K562 (cell line): ENCODE measurements around the gene PIP4K2A. TPM values are rescaled to one million over a fixed set of nuclear protein-coding genes. Genes with fewer than 3 reads are reported as not detected.

ENCODE experiments used
- BCOR ChIP-seq: fragments of 450-650 bp; IDR thresholded peaks from 2 replicates; pipeline ENCODE4 v1.6.1; 2016
- CBX1 ChIP-seq: sonication (generic); IDR thresholded peaks from 2 replicates; pipeline ENCODE4 v1.6.1; 2016; ENCODE audit warnings: antibody characterized with exemption, low read depth, mild to moderate bottlenecking
- DPF2 ChIP-seq: fragments of 450-650 bp; IDR thresholded peaks from 2 replicates; pipeline ENCODE4 v1.6.1; 2016
- E2F1 ChIP-seq: sonication (generic); formaldehyde crosslinking; IDR thresholded peaks from 2 replicates; pipeline ENCODE4 v1.8.1; 2023; ENCODE audit warnings: mild to moderate bottlenecking, missing genetic modification reagents, moderate library complexity
- FOXM1 ChIP-seq, 2 experiments: fragments of 450-650 bp in 1 of 2; sonication (generic) in 1 of 2; formaldehyde crosslinking in 1 of 2; IDR thresholded peaks; 2 replicates each; pipeline versions ENCODE4 v1.6.1 to v1.9.0; 2017 to 2022; ENCODE audit warnings: low read depth in 2 of 2, mild to moderate bottlenecking in 2 of 2, missing genetic modification reagents in 1 of 2, moderate library complexity in 1 of 2
- GMEB1 ChIP-seq: fragments of 250-450 bp; sonication (Bioruptor Pico); IDR thresholded peaks from 2 replicates; pipeline ENCODE4 v1.4.0; 2020; ENCODE audit warnings: mild to moderate bottlenecking
- POU5F1 ChIP-seq: fragments of 150-350 bp; IDR thresholded peaks from 2 replicates; pipeline ENCODE4 v1.6.1; 2014; ENCODE audit warnings: borderline replicate concordance, low read length, low read depth, mild to moderate bottlenecking; ENCODE audit not compliant: partially characterized antibody
- USF2 ChIP-seq: sonication (generic); formaldehyde crosslinking; IDR thresholded peaks from 2 replicates; pipeline ENCODE4 v1.5.0; 2020; ENCODE audit warnings: missing genetic modification reagents
- ZC3H8 ChIP-seq: fragments of 450-650 bp; IDR thresholded peaks from 2 replicates; pipeline ENCODE4 v1.6.1; 2017
- ZNF3 ChIP-seq: fragments of 250-450 bp; sonication (Bioruptor Pico); IDR thresholded peaks from 2 replicates; pipeline ENCODE4 v1.5.0; 2021; ENCODE audit warnings: mild to moderate bottlenecking, moderate library complexity
- polyA plus RNA-seq, 8 experiments: library from polyadenylated mRNA; depleted of rRNA in 4 of 8; stranded (reverse) in 5 of 8; unstranded in 3 of 8; fragments of >200 nt; fragmentation: Nextera tagmentation in 2 of 8; fragmentation: Illumina TruSeq in 1 of 8; extraction: Ambion mirVana in 2 of 8; extraction: Trizol in 1 of 8; gene quantifications; 2 replicates each; pipeline versions ENCODE4 v1.2.1 to v1.2.3, GENCODE V29; 2011 to 2014; ENCODE audit warnings: inconsistent platforms in 1 of 8, missing spikeins in 1 of 8
- total RNA-seq, 7 experiments: library from RNA; depleted of rRNA in 6 of 7; stranded (reverse); fragments of >200 nt in 6 of 7; fragmentation: Illumina TruSeq in 2 of 7; extraction: Trizol in 2 of 7; gene quantifications; 2 replicates each; pipeline versions ENCODE4 v1.2.1 to v1.2.3, GENCODE V29; 2011 to 2021; ENCODE audit warnings: low replicate concordance in 1 of 7
- TF ChIP-seq, protein P1 (sequence below), 2 experiments: fragments of 450-650 bp; IDR thresholded peaks; 2 replicates each; pipeline ENCODE4 v1.6.1; 2018; ENCODE audit warnings: mild to moderate bottlenecking in 2 of 2, low read depth in 1 of 2; ENCODE audit not compliant: partially characterized antibody in 2 of 2

Gene PIP4K2A
- total and polyA plus RNA-seq, 9 of the 15 experiments (the other 6 are each of a cell fraction or from before 2014, with no cell fraction given), result 35.6 to 117 (median 71.9) TPM

DNA sequence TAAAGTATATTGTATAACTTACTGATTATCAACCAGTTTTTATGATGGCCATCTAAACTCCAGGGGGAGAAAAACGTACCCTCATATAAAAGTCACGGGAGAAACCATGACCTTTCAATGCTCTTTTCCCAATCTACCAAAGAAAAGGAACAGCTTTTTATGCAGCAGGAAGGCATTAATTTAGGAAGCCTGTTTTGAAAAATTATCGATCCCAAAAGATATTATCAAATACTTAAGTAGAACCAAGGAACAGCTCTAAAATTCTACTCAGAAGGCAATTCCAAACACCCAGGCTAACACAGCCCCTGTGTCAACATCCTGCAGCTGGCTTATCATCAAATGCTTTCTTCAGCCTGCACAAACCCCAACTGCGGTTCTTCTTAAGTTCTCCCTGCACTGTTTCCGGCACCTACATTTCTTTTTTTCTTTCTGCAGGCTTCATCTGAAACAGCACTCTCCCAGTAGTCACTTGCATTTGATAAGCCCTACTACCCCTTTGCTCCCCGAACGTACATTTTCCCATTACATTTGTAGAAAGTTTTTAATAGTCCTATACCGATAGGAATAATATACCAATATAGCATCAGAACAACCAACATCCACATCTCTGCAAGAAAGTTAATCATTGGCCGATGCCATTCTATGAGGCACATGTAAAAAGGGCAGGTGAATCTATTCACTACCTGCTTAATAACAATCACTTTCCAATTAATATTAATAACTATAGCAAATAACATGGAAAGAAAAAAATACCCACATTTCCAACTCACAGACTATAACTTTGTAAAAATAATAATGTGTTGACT is 47.9 kb downstream of the PIP4K2A start (continued):
- TF ChIP-seq, protein P1, sequence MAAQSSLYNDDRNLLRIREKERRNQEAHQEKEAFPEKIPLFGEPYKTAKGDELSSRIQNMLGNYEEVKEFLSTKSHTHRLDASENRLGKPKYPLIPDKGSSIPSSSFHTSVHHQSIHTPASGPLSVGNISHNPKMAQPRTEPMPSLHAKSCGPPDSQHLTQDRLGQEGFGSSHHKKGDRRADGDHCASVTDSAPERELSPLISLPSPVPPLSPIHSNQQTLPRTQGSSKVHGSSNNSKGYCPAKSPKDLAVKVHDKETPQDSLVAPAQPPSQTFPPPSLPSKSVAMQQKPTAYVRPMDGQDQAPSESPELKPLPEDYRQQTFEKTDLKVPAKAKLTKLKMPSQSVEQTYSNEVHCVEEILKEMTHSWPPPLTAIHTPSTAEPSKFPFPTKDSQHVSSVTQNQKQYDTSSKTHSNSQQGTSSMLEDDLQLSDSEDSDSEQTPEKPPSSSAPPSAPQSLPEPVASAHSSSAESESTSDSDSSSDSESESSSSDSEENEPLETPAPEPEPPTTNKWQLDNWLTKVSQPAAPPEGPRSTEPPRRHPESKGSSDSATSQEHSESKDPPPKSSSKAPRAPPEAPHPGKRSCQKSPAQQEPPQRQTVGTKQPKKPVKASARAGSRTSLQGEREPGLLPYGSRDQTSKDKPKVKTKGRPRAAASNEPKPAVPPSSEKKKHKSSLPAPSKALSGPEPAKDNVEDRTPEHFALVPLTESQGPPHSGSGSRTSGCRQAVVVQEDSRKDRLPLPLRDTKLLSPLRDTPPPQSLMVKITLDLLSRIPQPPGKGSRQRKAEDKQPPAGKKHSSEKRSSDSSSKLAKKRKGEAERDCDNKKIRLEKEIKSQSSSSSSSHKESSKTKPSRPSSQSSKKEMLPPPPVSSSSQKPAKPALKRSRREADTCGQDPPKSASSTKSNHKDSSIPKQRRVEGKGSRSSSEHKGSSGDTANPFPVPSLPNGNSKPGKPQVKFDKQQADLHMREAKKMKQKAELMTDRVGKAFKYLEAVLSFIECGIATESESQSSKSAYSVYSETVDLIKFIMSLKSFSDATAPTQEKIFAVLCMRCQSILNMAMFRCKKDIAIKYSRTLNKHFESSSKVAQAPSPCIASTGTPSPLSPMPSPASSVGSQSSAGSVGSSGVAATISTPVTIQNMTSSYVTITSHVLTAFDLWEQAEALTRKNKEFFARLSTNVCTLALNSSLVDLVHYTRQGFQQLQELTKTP (IDR thresholded peaks at IDR 0.05; ENCODE audit: low read depth in 1 of 2, partially characterized antibody in 2 of 2), result peak; percentile 30 to 33
- TF ChIP-seq BCOR (0 out of 2 replicates have a peak, but pooled peaks have one; percentile 14), ZC3H8 (no peak), USF2 (no peak), DPF2 (peak; percentile 83), E2F1 (CRISPR knock-in tag) (no peak), CBX1 (no peak), GMEB1 (CRISPR knock-in tag) (no peak), ZNF3 (CRISPR knock-in tag) (no peak), FOXM1 (IDR thresholded peaks at IDR 0.05; ENCODE audit: low read depth) (0 out of 2 replicates have a peak, but pooled peaks have one; percentile 36), FOXM1 (CRISPR knock-in tag; IDR thresholded peaks at IDR 0.05; ENCODE audit: low read depth) (no peak), POU5F1 (no peak)
